K562 (cell line): ENCODE measurements around the gene LBP. TPM values are rescaled to one million over a fixed set of nuclear protein-coding genes. Genes with fewer than 3 reads are reported as not detected.

Experiments
- CREB1 ChIP-seq, 2 experiments: sonication (generic) in 1 of 2; formaldehyde crosslinking in 1 of 2; IDR thresholded peaks; 2 replicates each; pipeline versions ENCODE4 v1.6.1 to v1.8.0; 2012 to 2022; ENCODE audit warnings: inconsistent platforms in 1 of 2, mild to moderate bottlenecking in 1 of 2, missing genetic modification reagents in 1 of 2, moderate library complexity in 1 of 2
- IFI16 ChIP-seq: fragments of 250-450 bp; sonication (Bioruptor Pico); IDR thresholded peaks from 2 replicates; pipeline ENCODE4 v2.1.2; 2022; ENCODE audit warnings: mild to moderate bottlenecking, inconsistent platforms
- JUND ChIP-seq, 2 experiments: IDR thresholded peaks; 2 replicates in 1 of 2; 3 replicates in 1 of 2; pipeline ENCODE4 v1.6.1; 2011; ENCODE audit warnings: borderline replicate concordance in 2 of 2, low read depth in 2 of 2, low read length in 2 of 2, improper control_type of control experiment in 1 of 2, missing biosample characterization in 1 of 2, missing genetic modification characterization in 1 of 2, missing genetic modification reagents in 1 of 2
- NR2C1 ChIP-seq, 2 experiments: fragments of 450-650 bp; IDR thresholded peaks; 2 replicates each; pipeline ENCODE4 v1.6.1; 2017; ENCODE audit warnings: mild to moderate bottlenecking in 2 of 2, antibody characterized with exemption in 1 of 2, inconsistent platforms in 1 of 2, missing compliant biosample characterization in 1 of 2, missing genetic modification characterization in 1 of 2
- NR2C2 ChIP-seq, 2 experiments: fragments of 200-800 bp in 1 of 2; sonication (Bioruptor generic) in 1 of 2; sonication (generic) in 1 of 2; formaldehyde crosslinking in 1 of 2; IDR thresholded peaks; 2 replicates each; pipeline versions ENCODE4 v1.6.1 to v1.8.0; 2016 to 2022; ENCODE audit warnings: mild to moderate bottlenecking in 1 of 2, missing compliant biosample characterization in 1 of 2, missing genetic modification characterization in 1 of 2, missing genetic modification reagents in 1 of 2
- PHF8 ChIP-seq: fragments of 200-600 bp; sonication (generic); IDR thresholded peaks from 2 replicates; pipeline ENCODE4 v1.6.1; 2012; ENCODE audit warnings: mixed run types, mild to moderate bottlenecking, inconsistent platforms, low read length, moderate library complexity, borderline replicate concordance
- RBFOX2 ChIP-seq: fragments of 200-400 bp; formaldehyde crosslinking; IDR thresholded peaks from 2 replicates; pipeline ENCODE4 v1.6.1; 2017; ENCODE audit warnings: low read depth, mild to moderate bottlenecking, low read length, moderate library complexity
- SRSF3 ChIP-seq: fragments of 200-400 bp; formaldehyde crosslinking; IDR thresholded peaks from 2 replicates; pipeline ENCODE4 v1.6.1; 2016; ENCODE audit warnings: mild to moderate bottlenecking, low read length, moderate library complexity; ENCODE audit not compliant: insufficient read depth
- TCF3 ChIP-seq: sonication (generic); formaldehyde crosslinking; IDR thresholded peaks from 2 replicates; pipeline ENCODE4 v1.4.0; 2020; ENCODE audit warnings: mild to moderate bottlenecking, missing genetic modification reagents
- ZNF766 ChIP-seq: fragments of 200-800 bp; sonication (Bioruptor generic); conservative IDR thresholded peaks from 2 replicates; pipeline ENCODE4 v1.6.1; 2016; ENCODE audit warnings: missing genetic modification characterization, missing compliant biosample characterization
- ZNF830 ChIP-seq: fragments of 250-450 bp; sonication (Bioruptor Pico); IDR thresholded peaks from 2 replicates; pipeline ENCODE4 v1.5.0; 2021; ENCODE audit warnings: mild to moderate bottlenecking
- polyA plus RNA-seq, 8 experiments: library from polyadenylated mRNA; depleted of rRNA in 4 of 8; stranded (reverse) in 5 of 8; unstranded in 3 of 8; fragments of >200 nt; fragmentation: Nextera tagmentation in 2 of 8; fragmentation: Illumina TruSeq in 1 of 8; extraction: Ambion mirVana in 2 of 8; extraction: Trizol in 1 of 8; gene quantifications; 2 replicates each; pipeline versions ENCODE4 v1.2.1 to v1.2.3, GENCODE V29; 2011 to 2014; ENCODE audit warnings: inconsistent platforms in 1 of 8, missing spikeins in 1 of 8
- total RNA-seq, 7 experiments: library from RNA; depleted of rRNA in 6 of 7; stranded (reverse); fragments of >200 nt in 6 of 7; fragmentation: Illumina TruSeq in 2 of 7; extraction: Trizol in 2 of 7; gene quantifications; 2 replicates each; pipeline versions ENCODE4 v1.2.1 to v1.2.3, GENCODE V29; 2011 to 2021; ENCODE audit warnings: low replicate concordance in 1 of 7
- TF ChIP-seq, protein P1 (sequence below): fragments of 450-650 bp; IDR thresholded peaks from 2 replicates; pipeline ENCODE4 v1.6.1; 2016
- TF ChIP-seq, protein P2 (sequence below), 2 experiments: fragments of 450-650 bp; IDR thresholded peaks; 2 replicates each; pipeline ENCODE4 v1.6.1; 2016; ENCODE audit warnings: mild to moderate bottlenecking in 2 of 2, borderline replicate concordance in 1 of 2, low read depth in 1 of 2, moderate library complexity in 1 of 2
- TF ChIP-seq, protein P3 (sequence below): sonication (generic); formaldehyde crosslinking; IDR thresholded peaks from 2 replicates; pipeline ENCODE4 v1.9.0; 2022; ENCODE audit warnings: mild to moderate bottlenecking, missing genetic modification reagents

LBP gene
- total and polyA plus RNA-seq, 9 of the 15 experiments (the other 6 are each of a cell fraction or from before 2014, with no cell fraction given) = 0.06 to 0.31 (median 0.09) TPM; not detected in 3

DNA sequence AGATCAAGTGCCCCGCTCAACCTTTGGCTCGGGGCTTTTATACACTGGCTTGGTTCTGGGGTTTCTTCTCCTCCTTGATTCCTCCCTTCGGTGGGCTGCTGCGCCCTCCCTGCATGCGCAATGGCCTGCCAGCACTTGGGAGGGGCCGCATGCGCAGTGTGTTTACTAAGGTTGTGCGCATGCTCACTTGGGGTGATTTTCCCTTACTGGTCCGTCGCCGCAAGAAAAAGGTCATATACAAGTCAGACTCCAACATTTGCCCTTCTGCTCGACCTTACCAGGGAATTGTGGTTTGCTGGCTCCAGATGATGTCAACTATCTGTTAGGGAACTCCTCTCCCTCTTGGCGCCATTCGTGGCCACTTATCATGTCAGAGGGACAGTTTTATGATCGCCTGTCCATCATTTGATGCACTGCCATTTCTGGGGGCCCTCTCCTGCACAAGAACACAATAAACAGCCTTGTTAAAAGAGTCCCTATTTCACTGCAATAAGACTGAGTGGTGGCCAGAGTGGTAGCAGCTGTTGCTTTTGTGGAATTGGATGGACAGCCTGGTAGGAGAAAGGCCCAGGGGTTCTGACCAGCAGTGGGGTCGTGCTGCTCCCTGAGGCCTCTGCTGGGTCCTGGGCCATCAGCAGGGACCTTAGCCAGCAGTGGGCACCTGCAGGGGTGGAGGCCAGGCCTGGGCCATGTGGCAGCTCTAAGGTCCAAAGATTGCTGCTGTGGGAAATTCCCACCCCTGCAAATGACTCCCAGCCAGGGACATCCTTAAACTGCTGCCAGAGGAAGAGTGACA lies 2.8 kb upstream of the LBP start (continued):
- TF ChIP-seq RBFOX2 = peak; percentile 36; the same call in 1 of the 2 replicates
- TF ChIP-seq IFI16 (CRISPR knock-in tag) = no peak
- TF ChIP-seq, protein P1, sequence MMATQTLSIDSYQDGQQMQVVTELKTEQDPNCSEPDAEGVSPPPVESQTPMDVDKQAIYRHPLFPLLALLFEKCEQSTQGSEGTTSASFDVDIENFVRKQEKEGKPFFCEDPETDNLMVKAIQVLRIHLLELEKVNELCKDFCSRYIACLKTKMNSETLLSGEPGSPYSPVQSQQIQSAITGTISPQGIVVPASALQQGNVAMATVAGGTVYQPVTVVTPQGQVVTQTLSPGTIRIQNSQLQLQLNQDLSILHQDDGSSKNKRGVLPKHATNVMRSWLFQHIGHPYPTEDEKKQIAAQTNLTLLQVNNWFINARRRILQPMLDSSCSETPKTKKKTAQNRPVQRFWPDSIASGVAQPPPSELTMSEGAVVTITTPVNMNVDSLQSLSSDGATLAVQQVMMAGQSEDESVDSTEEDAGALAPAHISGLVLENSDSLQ = peak; percentile 94
- TF ChIP-seq, protein P2, sequence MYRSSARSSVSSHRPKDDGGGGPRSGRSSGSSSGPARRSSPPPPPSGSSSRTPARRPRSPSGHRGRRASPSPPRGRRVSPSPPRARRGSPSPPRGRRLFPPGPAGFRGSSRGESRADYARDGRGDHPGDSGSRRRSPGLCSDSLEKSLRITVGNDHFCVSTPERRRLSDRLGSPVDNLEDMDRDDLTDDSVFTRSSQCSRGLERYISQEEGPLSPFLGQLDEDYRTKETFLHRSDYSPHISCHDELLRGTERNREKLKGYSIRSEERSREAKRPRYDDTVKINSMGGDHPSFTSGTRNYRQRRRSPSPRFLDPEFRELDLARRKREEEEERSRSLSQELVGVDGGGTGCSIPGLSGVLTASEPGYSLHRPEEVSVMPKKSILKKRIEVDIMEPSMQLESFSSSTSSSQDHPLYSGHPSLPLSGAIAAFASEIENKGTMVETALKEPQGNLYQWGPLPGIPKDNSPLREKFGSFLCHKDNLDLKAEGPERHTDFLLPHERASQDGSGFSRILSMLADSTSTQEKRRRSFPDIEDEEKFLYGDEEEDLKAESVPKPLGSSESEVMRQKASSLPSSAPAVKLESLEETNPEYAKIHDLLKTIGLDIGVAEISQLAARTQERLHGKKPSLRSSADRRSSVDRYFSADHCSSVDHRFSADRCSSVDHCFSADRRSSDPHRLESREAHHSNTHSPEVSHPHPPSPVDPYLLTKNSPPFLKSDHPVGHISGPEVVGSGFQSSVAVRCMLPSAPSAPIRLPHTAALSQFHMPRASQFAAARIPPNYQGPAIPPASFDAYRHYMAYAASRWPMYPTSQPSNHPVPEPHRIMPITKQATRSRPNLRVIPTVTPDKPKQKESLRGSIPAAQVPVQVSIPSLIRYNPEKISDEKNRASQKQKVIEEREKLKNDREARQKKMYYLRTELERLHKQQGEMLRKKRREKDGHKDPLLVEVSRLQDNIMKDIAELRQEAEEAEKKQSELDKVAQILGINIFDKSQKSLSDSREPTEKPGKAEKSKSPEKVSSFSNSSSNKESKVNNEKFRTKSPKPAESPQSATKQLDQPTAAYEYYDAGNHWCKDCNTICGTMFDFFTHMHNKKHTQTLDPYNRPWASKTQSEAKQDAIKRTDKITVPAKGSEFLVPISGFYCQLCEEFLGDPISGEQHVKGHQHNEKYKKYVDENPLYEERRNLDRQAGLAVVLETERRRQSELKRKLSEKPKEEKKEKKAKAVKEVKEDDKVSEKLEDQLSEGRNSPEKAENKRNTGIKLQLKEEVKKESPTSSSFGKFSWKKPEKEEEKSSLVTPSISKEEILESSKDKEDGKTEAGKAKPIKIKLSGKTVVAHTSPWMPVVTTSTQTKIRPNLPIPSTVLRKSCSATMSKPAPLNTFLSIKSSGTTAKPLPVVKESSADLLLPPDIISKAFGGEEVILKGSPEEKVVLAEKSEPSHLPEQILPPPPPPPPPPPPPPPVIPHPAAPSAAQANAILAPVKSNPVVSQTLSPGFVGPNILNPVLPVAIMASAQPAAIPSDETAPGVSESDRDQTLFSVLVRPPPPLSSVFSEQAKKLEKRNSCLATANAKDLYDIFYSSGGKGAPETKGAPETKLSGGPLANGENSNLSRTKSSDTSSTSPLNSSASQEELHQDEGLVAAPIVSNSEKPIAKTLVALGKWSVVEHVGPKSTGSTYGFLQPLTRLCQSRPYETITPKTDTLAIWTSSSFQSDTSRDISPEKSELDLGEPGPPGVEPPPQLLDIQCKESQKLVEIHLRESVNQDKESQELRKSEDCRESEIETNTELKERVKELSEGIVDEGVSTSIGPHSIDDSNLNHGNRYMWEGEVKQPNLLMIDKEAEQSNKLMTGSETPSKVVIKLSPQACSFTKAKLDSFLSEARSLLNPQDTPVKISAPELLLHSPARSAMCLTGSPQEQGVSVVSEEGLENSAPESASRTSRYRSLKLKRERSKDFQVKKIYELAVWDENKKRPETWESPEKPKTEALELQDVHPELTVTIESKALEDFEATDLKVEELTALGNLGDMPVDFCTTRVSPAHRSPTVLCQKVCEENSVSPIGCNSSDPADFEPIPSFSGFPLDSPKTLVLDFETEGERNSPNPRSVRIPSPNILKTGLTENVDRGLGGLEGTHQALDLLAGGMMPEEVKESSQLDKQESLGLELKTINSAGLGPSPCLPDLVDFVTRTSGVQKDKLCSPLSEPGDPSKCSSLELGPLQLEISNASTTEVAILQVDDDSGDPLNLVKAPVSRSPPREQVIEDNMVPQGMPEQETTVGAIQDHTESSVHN (IDR thresholded peaks at IDR 0.05; ENCODE audit: borderline replicate concordance in 1 of 2, low read depth in 1 of 2) = no peak
- no peak for TF ChIP-seq NR2C1 (IDR thresholded peaks at IDR 0.05)
- peak; percentile 76 for TF ChIP-seq NR2C1 (tag; IDR thresholded peaks at IDR 0.05)
- TF ChIP-seq TCF3 (CRISPR knock-in tag) = peak; percentile 20; the same call in 1 of the 2 replicates
- TF ChIP-seq SRSF3 = no peak
- 0 out of 2 replicates have a peak, but pooled peaks have one; percentile 32 for TF ChIP-seq ZNF766 (CRISPR knock-in tag)
- TF ChIP-seq NR2C2 (CRISPR knock-in tag; IDR thresholded peaks at IDR 0.05) = no peak
- TF ChIP-seq NR2C2 (tag; IDR thresholded peaks at IDR 0.05) = peak; percentile 68
- TF ChIP-seq ZNF830 (CRISPR knock-in tag) = no peak
- TF ChIP-seq JUND (IDR thresholded peaks at IDR 0.05; ENCODE audit: borderline replicate concordance, low read depth, low read length) = peak; percentile 27; the same call in 1 of the 2 replicates
- peak; percentile 13; the same call in 1 of the 3 replicates for TF ChIP-seq JUND (tag; IDR thresholded peaks at IDR 0.05; ENCODE audit: borderline replicate concordance, low read depth, low read length)
- TF ChIP-seq, protein P3, sequence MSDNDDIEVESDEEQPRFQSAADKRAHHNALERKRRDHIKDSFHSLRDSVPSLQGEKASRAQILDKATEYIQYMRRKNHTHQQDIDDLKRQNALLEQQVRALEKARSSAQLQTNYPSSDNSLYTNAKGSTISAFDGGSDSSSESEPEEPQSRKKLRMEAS (CRISPR knock-in tag) = peak; percentile 26; the same call in 1 of the 2 replicates
- no peak; the same call in 1 of the 2 replicates for TF ChIP-seq PHF8
- 0 out of 2 replicates have a peak, but pooled peaks have one; percentile 16 for TF ChIP-seq CREB1 (IDR thresholded peaks at IDR 0.05)
- no peak for TF ChIP-seq CREB1 (CRISPR knock-in tag; IDR thresholded peaks at IDR 0.05)
